ENCODE measurements around the gene TMEM245.

Gene TMEM245

GRCh38 chr9:109022873-109023272 lies 96.9 kb downstream of the TMEM245 start:
- DNase-seq (ENCODE audit: low spot score), result no peak

DNA sequence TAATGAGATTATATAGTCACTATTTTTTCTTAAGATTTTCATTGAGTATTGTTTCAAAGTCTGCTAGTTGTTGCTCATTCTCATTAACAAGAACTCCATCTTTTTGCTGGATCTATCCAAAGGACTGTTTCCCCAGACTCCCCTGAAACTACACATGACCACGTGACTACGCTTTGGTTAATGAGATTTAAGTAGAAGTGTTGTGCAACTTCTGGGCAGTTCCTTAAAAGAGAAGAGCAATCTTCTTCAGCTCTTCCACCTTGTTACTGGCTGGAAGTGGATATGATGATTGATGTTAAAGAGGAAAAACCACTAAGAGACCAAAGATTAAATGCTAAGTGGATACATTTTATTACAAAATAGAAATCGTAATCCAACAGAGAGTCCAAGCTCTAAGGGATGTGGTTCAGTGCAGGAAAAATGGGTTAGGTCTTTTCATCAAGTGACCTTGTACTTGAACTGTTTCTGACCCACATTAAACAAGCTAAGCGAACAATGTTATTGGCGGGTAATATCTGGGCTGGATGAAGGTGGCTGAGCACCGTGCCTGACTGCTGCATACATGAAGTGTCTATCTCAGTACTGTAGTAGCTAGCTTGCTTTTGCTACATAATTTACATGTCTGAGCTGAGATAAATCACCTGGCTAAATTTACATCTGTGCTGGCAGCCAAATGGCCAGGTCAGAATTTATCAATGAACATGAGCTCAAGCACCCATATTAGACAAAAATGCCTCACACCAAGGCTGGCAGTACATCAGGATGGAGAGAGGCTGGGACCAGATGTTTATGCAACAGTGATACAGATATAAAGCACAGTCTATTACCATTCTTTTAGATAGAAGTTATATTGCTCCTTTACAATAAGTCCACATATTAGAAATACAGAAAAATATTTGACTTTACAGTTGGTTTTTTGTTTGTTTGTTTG lies 98.9 kb downstream of the TMEM245 start:
- no peak for DNase-seq (ENCODE audit: low spot score)

DNA sequence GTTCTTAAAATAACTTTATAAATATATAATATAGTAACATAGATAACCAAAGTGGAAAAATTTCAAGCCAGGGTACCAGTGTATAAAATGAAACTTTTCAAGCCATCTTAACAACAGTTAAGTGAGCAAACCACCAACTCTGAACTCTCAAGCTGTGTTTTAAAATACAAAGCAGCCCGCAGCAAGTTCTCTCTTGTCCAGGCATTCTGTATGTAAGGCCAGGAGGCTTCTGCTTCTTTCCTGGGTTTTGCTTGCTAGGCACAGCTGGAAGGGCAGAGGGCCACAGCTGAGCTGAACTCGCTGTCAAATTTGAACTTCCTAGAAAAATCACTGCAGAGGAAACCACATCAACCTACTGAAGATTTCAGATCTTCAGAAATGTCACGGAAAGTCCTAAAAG lies 99.6 kb downstream of the TMEM245 start:
- DNase-seq (ENCODE audit: low spot score), result no peak

- DNase-seq (ENCODE audit: low spot score), result no peak
Measured at GRCh38 chr9:109019420-109019819, 100.3 kb downstream of the TMEM245 start.

DNA sequence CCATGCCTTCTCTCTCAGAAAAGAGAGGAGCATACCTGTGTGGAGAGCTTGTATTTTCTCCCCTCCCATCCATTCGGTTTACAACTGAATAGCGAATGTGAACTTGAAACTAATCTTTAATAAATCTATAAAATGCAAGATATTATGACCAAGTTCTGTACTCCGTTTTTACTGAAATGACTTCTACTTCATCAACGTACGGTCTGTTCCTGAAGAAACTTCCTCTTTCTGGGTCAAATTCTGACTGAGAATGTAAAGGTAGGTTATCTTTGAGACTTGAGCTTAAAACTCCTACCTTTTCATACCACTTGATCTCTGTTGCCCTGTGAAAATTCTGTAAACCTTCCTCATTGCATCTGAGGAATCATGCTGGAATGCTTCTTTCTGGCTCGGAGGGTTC lies 102.3 kb downstream of the TMEM245 start:
- no peak for DNase-seq (ENCODE audit: low spot score)

DNA sequence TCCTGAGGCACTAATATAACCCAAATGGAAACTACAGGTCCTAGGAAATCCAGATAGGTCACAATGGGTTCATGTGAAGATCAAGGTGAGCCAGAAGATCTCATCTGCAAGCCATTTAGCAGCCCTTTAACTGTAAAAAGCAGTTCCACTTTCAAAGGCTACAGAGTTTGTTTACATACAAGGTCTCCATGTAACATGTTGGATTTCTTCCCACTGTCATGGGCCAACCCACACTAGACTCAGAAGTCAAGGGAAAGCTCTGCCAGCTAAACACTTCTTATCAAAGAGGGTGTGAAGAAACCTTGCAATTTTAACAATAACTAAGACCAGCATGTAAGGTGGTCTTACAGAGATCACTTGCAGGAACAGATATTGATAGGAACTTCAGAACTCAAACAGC lies 102.7 kb downstream of the TMEM245 start:
- no peak for DNase-seq (ENCODE audit: low spot score)

GRCh38 chr9:109016132-109016531 lies 103.6 kb downstream of the TMEM245 start:
- DNase-seq (ENCODE audit: low spot score), result no peak

DNA sequence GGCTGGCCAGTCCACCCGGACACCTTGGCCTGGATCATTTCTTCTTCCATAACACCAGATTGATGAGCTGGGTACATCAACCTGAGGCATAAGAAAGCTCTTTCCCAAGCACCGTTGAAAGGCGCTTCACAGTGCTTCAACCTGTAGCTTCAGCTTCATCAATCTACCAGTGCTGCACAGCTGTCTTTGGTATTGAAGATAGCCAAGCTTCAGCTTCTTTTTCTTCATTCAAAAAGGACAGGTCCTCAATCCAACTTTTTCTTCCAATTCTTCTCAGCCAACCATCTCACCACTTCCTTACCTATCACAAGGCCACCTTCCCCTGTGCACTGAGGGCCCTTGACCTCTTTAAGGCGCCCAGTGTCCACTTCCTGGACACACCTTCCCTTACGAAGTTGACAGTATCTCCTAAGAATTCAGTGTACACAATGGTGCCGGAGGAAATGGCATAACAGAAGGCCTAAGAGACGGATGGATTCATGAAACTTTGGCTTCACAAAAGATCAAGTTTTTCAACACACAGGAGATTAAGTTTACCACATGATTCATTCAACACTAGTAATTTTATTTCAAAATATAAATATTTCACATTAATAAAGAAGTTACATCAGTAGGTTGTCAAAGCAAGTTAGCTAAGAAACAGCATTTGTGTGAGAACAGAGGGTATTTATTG lies 105.0 kb downstream of the TMEM245 start:
- DNase-seq (ENCODE audit: low spot score), result no peak

DNA sequence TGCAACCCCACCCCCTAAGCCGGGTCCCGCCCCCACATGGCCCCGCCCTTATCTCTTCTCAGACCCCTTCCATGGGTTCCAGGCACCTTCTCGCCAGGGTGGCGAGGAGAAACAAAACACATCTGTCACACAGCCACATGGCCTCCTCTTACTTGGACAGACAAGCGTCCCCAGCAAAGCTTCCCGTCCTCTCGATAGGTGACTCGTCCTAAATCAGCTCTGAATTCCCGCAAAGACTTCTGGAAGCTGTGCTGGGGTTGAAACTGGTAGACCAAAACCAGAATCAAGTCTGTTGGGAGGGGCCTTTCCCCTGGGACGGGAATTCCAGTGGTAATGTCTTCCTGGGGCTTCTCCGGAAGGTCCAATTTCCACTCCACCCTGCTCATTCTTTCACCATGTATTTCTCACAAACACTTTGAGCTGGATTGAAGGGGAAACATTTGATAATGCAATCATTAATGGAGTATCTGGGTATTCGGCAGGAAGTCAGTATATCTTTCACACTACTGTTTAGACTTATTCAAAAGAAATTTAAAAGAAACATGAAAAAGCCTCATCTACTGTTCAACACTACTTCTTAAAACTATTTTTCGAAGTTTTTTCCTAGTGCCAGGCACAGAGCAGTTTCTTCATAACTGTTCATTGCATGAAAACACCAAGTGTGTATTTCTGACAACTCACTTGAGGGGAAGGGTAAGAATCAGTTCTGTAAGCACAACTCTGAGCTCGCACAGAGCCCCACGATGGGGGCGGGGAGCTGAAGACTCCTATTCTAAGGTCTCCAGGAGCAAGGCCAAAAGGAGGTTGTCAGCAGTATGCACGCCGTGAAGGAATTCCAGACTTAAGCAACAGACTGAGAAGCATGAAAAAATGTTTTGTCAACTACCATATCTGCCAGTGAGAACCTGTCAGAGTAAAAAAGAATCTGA lies 105.8 kb downstream of the TMEM245 start:
- peak; percentile 77 for DNase-seq (ENCODE audit: low spot score)

- DNase-seq (ENCODE audit: low spot score), result peak; percentile 99
Measured at GRCh38 chr9:109012876-109013678, 106.7 kb downstream of the TMEM245 start, which contains the start of gene CTNNAL1. Gene CTNNAL1, minus strand, starts transcription at chr9:109013499. Its CDS starts 57 bp downstream, at chr9:109013442.

- peak; percentile 83 for DNase-seq (ENCODE audit: low spot score)
Measured at GRCh38 chr9:109012009-109012875, 107.5 kb downstream of the TMEM245 start.

DNA sequence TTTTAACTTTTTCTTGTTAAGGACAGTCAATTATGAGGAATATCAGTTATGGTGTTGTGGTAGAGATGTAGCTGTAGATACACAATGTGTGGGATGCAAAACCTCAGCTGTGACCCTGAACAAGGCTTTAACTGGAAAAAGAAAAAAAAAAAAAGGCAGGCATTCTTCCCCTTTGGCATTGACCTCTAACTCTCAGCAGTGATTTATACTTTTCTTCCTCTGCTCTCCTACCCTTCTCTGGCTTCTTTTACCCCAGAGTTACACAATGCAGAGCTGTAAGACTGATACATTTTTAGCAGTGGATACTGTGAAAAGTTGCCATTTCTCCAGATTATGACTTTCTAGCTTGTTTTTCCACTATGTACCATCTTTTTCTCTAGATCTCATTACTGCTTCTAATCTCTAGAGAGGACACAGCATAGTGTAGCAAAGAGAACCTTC lies 108.5 kb downstream of the TMEM245 start:
- peak; percentile 31 for DNase-seq (ENCODE audit: low spot score)

DNA sequence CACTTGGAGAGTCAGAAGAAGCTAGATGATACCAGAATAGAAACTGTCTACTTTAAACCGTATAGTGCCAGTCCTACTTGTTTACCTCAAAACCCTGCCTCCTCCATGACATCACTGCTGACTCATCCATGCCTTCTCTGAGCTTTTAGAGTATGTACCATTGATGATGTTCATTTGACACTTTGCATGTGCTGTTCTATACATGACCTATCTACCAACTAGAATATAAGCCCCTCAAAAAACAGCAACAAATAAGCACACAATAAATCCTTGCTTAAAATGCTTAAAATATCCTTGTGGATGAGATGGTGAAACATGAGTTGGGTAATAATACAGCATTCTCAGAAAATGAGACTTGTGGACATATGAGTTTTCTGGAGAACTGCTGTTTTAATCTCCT lies 109.0 kb downstream of the TMEM245 start:
- DNase-seq (ENCODE audit: low spot score), result peak; percentile 35

GRCh38 chr9:109005678-109006077 lies 114.1 kb downstream of the TMEM245 start:
- no peak for DNase-seq (ENCODE audit: low spot score)

- DNase-seq (ENCODE audit: low spot score), result no peak
Measured at GRCh38 chr9:109003116-109003515, 116.6 kb downstream of the TMEM245 start.

DNA sequence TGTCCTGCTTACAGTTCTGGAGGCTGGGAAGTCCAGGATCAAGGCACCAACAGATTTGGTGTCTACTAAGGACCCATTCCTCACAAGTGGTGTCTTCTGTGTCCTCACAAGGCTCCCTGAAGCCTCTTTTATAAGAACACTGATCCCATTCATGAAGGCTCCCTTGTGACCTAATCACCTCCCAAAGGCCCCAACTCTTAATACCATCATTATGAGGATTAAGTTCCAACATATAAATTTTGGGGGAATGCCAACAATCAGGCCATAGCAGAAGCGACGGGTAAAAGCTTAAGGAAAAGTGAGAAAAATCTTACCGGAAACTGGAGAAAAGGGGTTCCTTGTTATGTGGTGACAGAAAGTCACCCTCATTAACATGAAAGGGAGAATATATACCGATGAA lies 117.6 kb downstream of the TMEM245 start:
- no peak for DNase-seq (ENCODE audit: low spot score)

DNA sequence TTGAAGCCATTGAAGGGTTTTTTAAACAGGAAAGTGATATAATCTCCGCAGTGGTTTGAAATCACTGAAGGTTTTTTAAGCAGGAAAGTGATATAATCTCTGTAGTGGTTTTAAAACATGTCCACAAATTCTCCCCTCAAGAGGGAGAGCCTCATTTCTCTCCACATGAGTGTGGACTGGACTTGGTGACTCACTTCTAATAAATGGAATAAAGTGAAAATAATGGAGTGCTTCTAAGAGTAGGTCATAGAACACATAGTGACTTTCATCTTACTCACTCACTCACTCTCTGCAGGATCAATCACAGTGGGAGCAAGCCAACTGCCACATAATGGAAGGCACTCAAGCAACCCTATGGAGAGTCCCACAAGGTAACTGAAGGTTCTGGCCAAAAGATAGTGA lies 118.5 kb downstream of the TMEM245 start:
- peak; percentile 74 for DNase-seq (ENCODE audit: low spot score)

- DNase-seq (ENCODE audit: low spot score), result no peak
Measured at GRCh38 chr9:108997112-108997511, 122.6 kb downstream of the TMEM245 start.

GRCh38 chr9:108996643-108997042 lies 123.1 kb downstream of the TMEM245 start:
- DNase-seq (ENCODE audit: low spot score), result no peak

DNA sequence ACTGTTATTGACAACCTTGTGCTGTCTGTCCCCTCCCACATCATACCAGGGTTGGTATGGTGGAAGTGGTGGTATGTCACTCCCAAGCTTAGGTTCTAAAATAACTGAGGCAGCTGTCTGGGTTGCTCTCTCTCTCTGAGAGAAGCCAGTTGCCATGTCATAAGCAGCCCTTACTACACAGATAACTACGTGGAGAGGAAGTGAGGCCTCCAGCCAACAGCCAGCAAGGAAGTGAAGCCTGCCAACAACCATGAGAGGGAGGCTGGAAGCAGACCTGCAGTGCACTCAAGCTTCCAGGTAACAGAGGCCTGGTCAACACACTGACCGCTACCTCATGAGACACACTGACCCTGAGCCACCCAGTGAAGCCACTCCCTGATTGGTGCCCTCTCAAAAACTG lies 125.1 kb downstream of the TMEM245 start:
- DNase-seq (ENCODE audit: low spot score), result no peak

Measured in GM03348 (cell line).